GM23248 (cell line): ENCODE measurements around the gene CGN.

Experiments
- EZH2 ChIP-seq: fragments of 200-600 bp; sonication (generic); IDR thresholded peaks from 2 replicates; pipeline ENCODE4 v1.6.1; 2018; ENCODE audit warnings: antibody characterized with exemption, mild to moderate bottlenecking; ENCODE audit not compliant: insufficient read depth, poor library complexity, severe bottlenecking
- EZH2phosphoT487 ChIP-seq: fragments of 200-600 bp; sonication (generic); IDR thresholded peaks from 2 replicates; pipeline ENCODE4 v1.6.1; 2018; ENCODE audit warnings: antibody characterized with exemption, moderate library complexity, mild to moderate bottlenecking, low read depth; ENCODE audit not compliant: insufficient read depth

DNA sequence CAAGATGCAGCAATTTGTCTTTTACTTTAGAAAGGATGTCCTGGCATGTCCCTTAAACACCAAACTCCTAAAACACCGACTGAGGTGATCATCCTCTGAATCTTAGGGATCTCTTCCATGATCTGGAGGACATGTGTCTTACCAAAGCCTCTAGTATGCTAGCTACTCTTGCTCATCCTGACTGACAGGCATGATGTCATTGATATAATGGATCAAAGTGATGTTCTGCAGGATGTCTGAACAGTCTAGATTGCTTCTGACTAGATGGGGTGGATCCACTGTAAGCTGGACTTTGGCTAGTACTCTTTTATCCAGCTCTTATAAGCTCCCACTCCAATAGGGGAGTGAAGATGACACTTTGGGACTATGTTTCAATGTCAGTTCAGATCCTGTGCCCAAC, 11.3 kb upstream of the CGN start:
- TF ChIP-seq EZH2: no peak
- TF ChIP-seq EZH2phosphoT487: no peak
